Measurements from ENCODE around the gene COPG1. TPM values are rescaled to one million over a fixed set of nuclear protein-coding genes. Genes with fewer than 3 reads are reported as not detected.

Gene COPG1
- total and polyA plus RNA-seq, 2 of the 13 experiments (the other 11 are each of a cell fraction or from before 2014, with no cell fraction given) = 98.6 to 166 TPM

DNA sequence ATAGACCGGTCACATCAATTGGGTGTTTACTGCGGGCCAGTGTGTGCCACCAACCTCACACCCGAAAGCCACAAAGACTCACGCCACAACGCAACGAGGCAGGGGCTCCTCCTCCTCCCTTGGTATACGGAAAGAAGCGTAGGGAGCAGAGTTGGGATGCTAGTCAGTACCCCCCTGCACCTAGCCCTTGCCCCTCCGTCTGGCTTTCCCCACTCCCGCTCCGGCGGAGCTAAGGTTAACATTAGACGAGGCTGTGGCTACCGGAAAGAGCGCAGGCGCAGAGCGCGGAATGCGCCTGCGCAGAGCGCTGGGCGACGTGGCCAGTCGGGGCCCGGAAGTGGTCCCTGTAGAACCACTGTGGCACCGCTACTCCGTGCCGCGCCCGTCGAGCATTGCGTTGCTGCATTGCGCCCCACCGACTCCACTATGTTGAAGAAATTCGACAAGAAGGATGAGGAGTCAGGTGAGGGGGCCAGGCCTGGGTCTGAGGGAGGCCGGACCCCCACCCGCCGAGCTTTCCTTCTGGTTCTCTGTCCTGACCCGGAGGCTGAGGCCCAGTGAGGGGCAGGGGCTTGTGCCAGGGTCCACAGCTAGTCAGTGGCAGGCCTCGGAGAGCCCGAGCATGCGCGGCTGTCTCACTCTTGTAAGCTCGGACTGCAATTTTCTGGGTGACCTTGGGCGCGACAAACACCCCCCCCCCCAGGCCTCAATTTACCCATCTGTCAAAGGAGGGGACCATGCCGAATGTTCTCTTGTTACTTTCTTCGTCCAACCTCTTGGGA is at the start of gene COPG1 (continued):
- TF ChIP-seq, protein P1, sequence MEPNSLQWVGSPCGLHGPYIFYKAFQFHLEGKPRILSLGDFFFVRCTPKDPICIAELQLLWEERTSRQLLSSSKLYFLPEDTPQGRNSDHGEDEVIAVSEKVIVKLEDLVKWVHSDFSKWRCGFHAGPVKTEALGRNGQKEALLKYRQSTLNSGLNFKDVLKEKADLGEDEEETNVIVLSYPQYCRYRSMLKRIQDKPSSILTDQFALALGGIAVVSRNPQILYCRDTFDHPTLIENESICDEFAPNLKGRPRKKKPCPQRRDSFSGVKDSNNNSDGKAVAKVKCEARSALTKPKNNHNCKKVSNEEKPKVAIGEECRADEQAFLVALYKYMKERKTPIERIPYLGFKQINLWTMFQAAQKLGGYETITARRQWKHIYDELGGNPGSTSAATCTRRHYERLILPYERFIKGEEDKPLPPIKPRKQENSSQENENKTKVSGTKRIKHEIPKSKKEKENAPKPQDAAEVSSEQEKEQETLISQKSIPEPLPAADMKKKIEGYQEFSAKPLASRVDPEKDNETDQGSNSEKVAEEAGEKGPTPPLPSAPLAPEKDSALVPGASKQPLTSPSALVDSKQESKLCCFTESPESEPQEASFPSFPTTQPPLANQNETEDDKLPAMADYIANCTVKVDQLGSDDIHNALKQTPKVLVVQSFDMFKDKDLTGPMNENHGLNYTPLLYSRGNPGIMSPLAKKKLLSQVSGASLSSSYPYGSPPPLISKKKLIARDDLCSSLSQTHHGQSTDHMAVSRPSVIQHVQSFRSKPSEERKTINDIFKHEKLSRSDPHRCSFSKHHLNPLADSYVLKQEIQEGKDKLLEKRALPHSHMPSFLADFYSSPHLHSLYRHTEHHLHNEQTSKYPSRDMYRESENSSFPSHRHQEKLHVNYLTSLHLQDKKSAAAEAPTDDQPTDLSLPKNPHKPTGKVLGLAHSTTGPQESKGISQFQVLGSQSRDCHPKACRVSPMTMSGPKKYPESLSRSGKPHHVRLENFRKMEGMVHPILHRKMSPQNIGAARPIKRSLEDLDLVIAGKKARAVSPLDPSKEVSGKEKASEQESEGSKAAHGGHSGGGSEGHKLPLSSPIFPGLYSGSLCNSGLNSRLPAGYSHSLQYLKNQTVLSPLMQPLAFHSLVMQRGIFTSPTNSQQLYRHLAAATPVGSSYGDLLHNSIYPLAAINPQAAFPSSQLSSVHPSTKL (CRISPR knock-in tag; IDR thresholded peaks at IDR 0.05) = no peak
- peak; percentile 62; the same call in 1 of the 2 replicates for TF ChIP-seq ZNF615 (CRISPR knock-in tag; IDR thresholded peaks at IDR 0.05; ENCODE audit: borderline replicate concordance)
- TF ChIP-seq, protein P2, sequence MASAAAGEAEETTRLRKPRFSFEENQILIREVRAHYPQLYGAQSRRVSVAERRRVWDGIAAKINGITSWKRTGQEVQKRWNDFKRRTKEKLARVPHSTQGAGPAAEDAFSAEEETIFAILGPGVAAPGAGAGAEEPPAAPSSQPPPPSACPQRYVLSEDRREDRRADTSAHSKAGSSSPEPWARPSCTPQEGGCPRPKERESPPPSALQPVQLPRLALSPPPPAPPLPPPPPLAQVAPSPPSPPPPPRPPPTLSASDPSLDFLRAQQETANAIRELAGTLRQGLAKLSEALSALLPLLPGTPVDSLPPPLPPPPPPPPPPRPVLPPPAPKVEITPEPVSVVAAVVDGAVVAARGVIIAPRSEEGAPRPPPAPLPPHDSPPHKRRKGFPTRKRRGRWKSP (CRISPR knock-in tag; IDR thresholded peaks at IDR 0.05) = peak; percentile 70
- no peak for TF ChIP-seq ZFP36L2 (CRISPR knock-in tag; IDR thresholded peaks at IDR 0.05)
- no peak; the same call in none of the 2 replicates for TF ChIP-seq MEIS2 (CRISPR knock-in tag; IDR thresholded peaks at IDR 0.05)
- TF ChIP-seq ZNF737 (CRISPR knock-in tag; IDR thresholded peaks at IDR 0.05; ENCODE audit: borderline replicate concordance) = no peak
- no peak; the same call in 1 of the 2 replicates for TF ChIP-seq ZNF12 (CRISPR knock-in tag; IDR thresholded peaks at IDR 0.05)
- TF ChIP-seq, protein P3, sequence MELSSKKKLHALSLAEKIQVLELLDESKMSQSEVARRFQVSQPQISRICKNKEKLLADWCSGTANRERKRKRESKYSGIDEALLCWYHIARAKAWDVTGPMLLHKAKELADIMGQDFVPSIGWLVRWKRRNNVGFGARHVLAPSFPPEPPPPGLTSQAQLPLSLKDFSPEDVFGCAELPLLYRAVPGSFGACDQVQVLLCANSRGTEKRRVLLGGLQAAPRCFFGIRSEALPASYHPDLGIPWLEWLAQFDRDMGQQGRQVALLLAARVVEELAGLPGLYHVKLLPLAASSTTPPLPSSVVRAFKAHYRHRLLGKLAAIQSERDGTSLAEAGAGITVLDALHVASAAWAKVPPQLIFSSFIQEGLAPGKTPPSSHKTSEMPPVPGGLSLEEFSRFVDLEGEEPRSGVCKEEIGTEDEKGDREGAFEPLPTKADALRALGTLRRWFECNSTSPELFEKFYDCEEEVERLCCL (CRISPR knock-in tag; IDR thresholded peaks at IDR 0.05; ENCODE audit: borderline replicate concordance) = 0 out of 2 replicates have a peak, but pooled peaks have one; percentile 81
- no peak for TF ChIP-seq U2AF1 (optimal IDR thresholded peaks at IDR 0.05; ENCODE audit: low read depth, low read length)
- 0 out of 2 replicates have a peak, but pooled peaks have one; percentile 19 for TF ChIP-seq ARHGAP35 (CRISPR knock-in tag; IDR thresholded peaks at IDR 0.05; ENCODE audit: borderline replicate concordance)
- TF ChIP-seq NCOA5 (CRISPR knock-in tag; IDR thresholded peaks at IDR 0.05) = 0 out of 2 replicates have a peak, but pooled peaks have one; percentile 45
- TF ChIP-seq RNF2 (conservative IDR thresholded peaks at IDR 0.05; ENCODE audit: low read depth) = no peak
- TF ChIP-seq ADNP (CRISPR knock-in tag; IDR thresholded peaks at IDR 0.05) = no peak
- TF ChIP-seq ZNF230 (CRISPR knock-in tag; IDR thresholded peaks at IDR 0.05) = no peak
- peak; percentile 57 for TF ChIP-seq ZMYM4 (CRISPR knock-in tag; IDR thresholded peaks at IDR 0.05)
- no peak; the same call in 1 of the 2 replicates for TF ChIP-seq ZNF558 (CRISPR knock-in tag; IDR thresholded peaks at IDR 0.05; ENCODE audit: borderline replicate concordance)
- peak; percentile 63; the same call in 1 of the 2 replicates for TF ChIP-seq SNAI1 (CRISPR knock-in tag; IDR thresholded peaks at IDR 0.05; ENCODE audit: borderline replicate concordance)
- no peak for TF ChIP-seq NFYB (CRISPR knock-in tag; IDR thresholded peaks at IDR 0.05)
- no peak for TF ChIP-seq PCBP2 (optimal IDR thresholded peaks at IDR 0.05; ENCODE audit: low read depth, low read length, poor library complexity, severe bottlenecking)
- TF ChIP-seq SIX1 (CRISPR knock-in tag; IDR thresholded peaks at IDR 0.05; ENCODE audit: borderline replicate concordance) = no peak
- TF ChIP-seq, protein P4, sequence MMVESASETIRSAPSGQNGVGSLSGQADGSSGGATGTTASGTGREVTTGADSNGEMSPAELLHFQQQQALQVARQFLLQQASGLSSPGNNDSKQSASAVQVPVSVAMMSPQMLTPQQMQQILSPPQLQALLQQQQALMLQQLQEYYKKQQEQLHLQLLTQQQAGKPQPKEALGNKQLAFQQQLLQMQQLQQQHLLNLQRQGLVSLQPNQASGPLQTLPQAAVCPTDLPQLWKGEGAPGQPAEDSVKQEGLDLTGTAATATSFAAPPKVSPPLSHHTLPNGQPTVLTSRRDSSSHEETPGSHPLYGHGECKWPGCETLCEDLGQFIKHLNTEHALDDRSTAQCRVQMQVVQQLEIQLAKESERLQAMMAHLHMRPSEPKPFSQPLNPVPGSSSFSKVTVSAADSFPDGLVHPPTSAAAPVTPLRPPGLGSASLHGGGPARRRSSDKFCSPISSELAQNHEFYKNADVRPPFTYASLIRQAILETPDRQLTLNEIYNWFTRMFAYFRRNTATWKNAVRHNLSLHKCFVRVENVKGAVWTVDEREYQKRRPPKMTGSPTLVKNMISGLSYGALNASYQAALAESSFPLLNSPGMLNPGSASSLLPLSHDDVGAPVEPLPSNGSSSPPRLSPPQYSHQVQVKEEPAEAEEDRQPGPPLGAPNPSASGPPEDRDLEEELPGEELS (CRISPR knock-in tag; IDR thresholded peaks at IDR 0.05) = no peak; the same call in 1 of the 2 replicates
